OCI-LY7 (cell line): Measurements from ENCODE around the gene SS18.

Experiments
- CTCF ChIP-seq: fragments of 200-600 bp; sonication (generic); conservative IDR thresholded peaks from 2 replicates; pipeline ENCODE4 v1.5.1; 2014; ENCODE audit warnings: mild to moderate bottlenecking, antibody characterized with exemption, low read length, moderate library complexity, mixed read lengths
- EZH2phosphoT487 ChIP-seq: fragments of 200-600 bp; sonication (generic); IDR thresholded peaks from 2 replicates; pipeline ENCODE4 v1.6.1; 2018; ENCODE audit warnings: low read depth, borderline replicate concordance, mild to moderate bottlenecking, mixed run types, antibody characterized with exemption, low read length, moderate library complexity, mixed read lengths

GRCh38 chr18:26044807-26045206 is 45.6 kb downstream of the SS18 start:
- TF ChIP-seq CTCF = no peak
- no peak for TF ChIP-seq EZH2phosphoT487
